Endothelial cell (in vitro differentiated cells): ENCODE measurements around the gene PGRMC2. TPM values are rescaled to one million over a fixed set of nuclear protein-coding genes. Genes with fewer than 3 reads are reported as not detected.

Source experiments
- DNase-seq: peaks from one replicate; pipeline ENCODE4 v3.0.0; 2021; ENCODE audit warnings: low spot score
- H3K27ac Mint-ChIP-seq: one replicate; pipeline ENCODE4 v1.8.0; 2021; ENCODE audit warnings: mixed read lengths, inconsistent platforms; ENCODE audit not compliant: unreplicated experiment
- H3K27me3 Mint-ChIP-seq: one replicate; pipeline ENCODE4 v1.8.0; 2021; ENCODE audit warnings: mild to moderate bottlenecking, moderate library complexity, mixed read lengths, inconsistent platforms; ENCODE audit not compliant: unreplicated experiment
- H3K36me3 Mint-ChIP-seq: one replicate; pipeline ENCODE4 v1.8.0; 2021; ENCODE audit warnings: mild to moderate bottlenecking, low read depth, mixed read lengths, inconsistent platforms; ENCODE audit not compliant: unreplicated experiment
- H3K4me1 Mint-ChIP-seq: one replicate; pipeline ENCODE4 v1.8.0; 2021; ENCODE audit warnings: mild to moderate bottlenecking, mixed read lengths, inconsistent platforms; ENCODE audit not compliant: unreplicated experiment
- H3K4me3 Mint-ChIP-seq: one replicate; pipeline ENCODE4 v1.8.0; 2021; ENCODE audit warnings: mild to moderate bottlenecking, mixed read lengths, inconsistent platforms; ENCODE audit not compliant: unreplicated experiment
- H3K9me3 Mint-ChIP-seq: one replicate; pipeline ENCODE4 v1.8.0; 2021; ENCODE audit warnings: mixed read lengths, inconsistent platforms; ENCODE audit not compliant: unreplicated experiment
- total RNA-seq: library from RNA; stranded (reverse); fragmentation: NEBNext Ultra II Directional; extraction: Animal tissue kit (Norgen Biotek cat#: 25700); gene quantifications from one replicate; pipeline ENCODE4 v1.2.1, GENCODE V29; 2021; ENCODE audit not compliant: unreplicated experiment
- TF ChIP-seq, protein P1 (sequence below): fragments of 200-600 bp; sonication (generic); IDR thresholded peaks from one replicate; pipeline ENCODE4 v1.5.0; 2021; ENCODE audit warnings: antibody characterized with exemption; ENCODE audit not compliant: unreplicated experiment

The PGRMC2 gene
- total RNA-seq, 1 donor from 2014 or later: 37.4 TPM

DNA sequence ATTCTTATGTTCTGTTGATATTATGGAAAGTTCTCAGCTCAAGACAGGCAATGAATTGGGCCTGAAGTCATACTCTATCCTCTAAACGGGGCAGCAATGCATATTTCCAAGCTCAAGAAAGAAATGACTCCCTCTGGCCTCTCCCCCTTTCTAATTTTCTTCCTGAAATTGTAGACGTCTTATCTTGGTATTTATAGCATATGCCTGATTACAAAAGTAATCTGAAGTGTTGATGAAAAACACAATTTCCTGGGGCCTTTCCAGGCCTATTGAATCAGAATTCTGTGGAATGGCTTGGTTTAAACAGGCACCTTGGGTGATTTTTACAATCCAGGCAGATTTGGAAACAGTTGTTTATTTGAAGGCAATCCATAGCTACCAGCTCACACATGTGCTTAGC, 21.4 kb upstream of the PGRMC2 start:
- Mint-ChIP-seq H3K27me3 (peaks cover 2% of the 10 kb centered on the region), H3K27ac (no peak overlapping the region), H3K36me3 (no peaks in the 10 kb centered on the region), H3K4me1 (peaks cover 13% of the 10 kb centered on the region), H3K9me3 (no peaks in the 10 kb centered on the region), H3K4me3 (no peak overlapping the region)
- no peak for DNase-seq
- TF ChIP-seq, protein P1, sequence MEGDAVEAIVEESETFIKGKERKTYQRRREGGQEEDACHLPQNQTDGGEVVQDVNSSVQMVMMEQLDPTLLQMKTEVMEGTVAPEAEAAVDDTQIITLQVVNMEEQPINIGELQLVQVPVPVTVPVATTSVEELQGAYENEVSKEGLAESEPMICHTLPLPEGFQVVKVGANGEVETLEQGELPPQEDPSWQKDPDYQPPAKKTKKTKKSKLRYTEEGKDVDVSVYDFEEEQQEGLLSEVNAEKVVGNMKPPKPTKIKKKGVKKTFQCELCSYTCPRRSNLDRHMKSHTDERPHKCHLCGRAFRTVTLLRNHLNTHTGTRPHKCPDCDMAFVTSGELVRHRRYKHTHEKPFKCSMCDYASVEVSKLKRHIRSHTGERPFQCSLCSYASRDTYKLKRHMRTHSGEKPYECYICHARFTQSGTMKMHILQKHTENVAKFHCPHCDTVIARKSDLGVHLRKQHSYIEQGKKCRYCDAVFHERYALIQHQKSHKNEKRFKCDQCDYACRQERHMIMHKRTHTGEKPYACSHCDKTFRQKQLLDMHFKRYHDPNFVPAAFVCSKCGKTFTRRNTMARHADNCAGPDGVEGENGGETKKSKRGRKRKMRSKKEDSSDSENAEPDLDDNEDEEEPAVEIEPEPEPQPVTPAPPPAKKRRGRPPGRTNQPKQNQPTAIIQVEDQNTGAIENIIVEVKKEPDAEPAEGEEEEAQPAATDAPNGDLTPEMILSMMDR: no peak

- H3K36me3 Mint-ChIP-seq: no peaks in the 10 kb centered on the region
- no peak overlapping the region for H3K27ac Mint-ChIP-seq
- H3K9me3 Mint-ChIP-seq: no peaks in the 10 kb centered on the region
Measured at GRCh38 chr4:128307123-128307571, 19.5 kb upstream of the PGRMC2 start.

GRCh38 chr4:128305942-128306341, 18.3 kb upstream of the PGRMC2 start:
- Mint-ChIP-seq H3K27ac (no peak overlapping the region), H3K4me3 (no peak overlapping the region), H3K36me3 (no peaks in the 10 kb centered on the region), H3K27me3 (peaks cover 2% of the 10 kb centered on the region), H3K4me1 (peaks cover 13% of the 10 kb centered on the region), H3K9me3 (no peaks in the 10 kb centered on the region)
- DNase-seq: no peak
- TF ChIP-seq, protein P1: no peak

More at GRCh38 chr4:128307123-128307571, 19.5 kb upstream of the PGRMC2 start:
- Mint-ChIP-seq H3K4me3 (no peak overlapping the region), H3K4me1 (peaks cover 13% of the 10 kb centered on the region), H3K27me3 (peaks cover 2% of the 10 kb centered on the region)
- TF ChIP-seq, protein P1: no peak
- no peak for DNase-seq

GRCh38 chr4:128303986-128304385, 16.4 kb upstream of the PGRMC2 start:
- no peak for DNase-seq
- TF ChIP-seq, protein P1: no peak
- H3K27me3 Mint-ChIP-seq: peaks cover 2% of the 10 kb centered on the region
- no peaks in the 10 kb centered on the region for H3K36me3 Mint-ChIP-seq
- H3K27ac Mint-ChIP-seq: no peak overlapping the region
- H3K4me3 Mint-ChIP-seq: no peak overlapping the region
- peaks cover 18% of the 10 kb centered on the region for H3K4me1 Mint-ChIP-seq
- no peaks in the 10 kb centered on the region for H3K9me3 Mint-ChIP-seq

DNA sequence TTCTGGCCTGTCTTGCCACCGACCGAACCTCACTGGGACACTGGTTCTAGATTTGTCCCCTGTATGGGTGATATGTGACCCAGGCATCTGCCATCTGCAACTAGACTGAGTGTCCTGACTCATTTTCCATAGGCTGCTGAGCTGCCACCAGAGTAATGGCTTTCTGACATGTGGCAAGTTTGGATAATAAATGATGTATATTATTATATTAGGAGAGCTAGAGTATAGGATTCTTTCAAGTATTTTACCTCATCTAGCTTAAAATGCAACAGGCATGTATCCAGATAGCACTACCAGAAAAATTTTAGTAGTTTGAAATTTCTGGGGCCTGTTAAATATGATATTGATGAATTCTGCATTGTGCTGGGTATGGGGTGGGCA, 15.8 kb upstream of the PGRMC2 start:
- no peak for DNase-seq
- Mint-ChIP-seq H3K27me3 (peaks cover 2% of the 10 kb centered on the region), H3K4me1 (peaks cover 19% of the 10 kb centered on the region), H3K27ac (no peak overlapping the region), H3K4me3 (no peak overlapping the region), H3K9me3 (no peaks in the 10 kb centered on the region), H3K36me3 (no peaks in the 10 kb centered on the region)
- TF ChIP-seq, protein P1: no peak
